H9 (cell line): ENCODE data around the gene RAB40C. TPM values are rescaled to one million over a fixed set of nuclear protein-coding genes. Genes with fewer than 3 reads are reported as not detected.

Source experiments
- DNase-seq: peaks from one replicate; pipeline ENCODE4 v3.0.0-alpha.2; 2017
- H2AFZ ChIP-seq: one replicate; pipeline ENCODE4 v1.6.1; 2013; ENCODE audit warnings: mild to moderate bottlenecking, low read length, control low read depth, moderate library complexity
- H2AK5ac ChIP-seq: 2 replicates; pipeline ENCODE4 v1.6.1; 2013; ENCODE audit warnings: low read length, control low read depth, mixed read lengths; ENCODE audit not compliant: insufficient read length
- H2BK120ac ChIP-seq: one replicate; pipeline ENCODE4 v1.6.1; 2013; ENCODE audit warnings: low read depth, mild to moderate bottlenecking, low read length, control low read depth, inconsistent platforms; ENCODE audit not compliant: poor library complexity, severe bottlenecking
- H2BK12ac ChIP-seq: 2 replicates; pipeline ENCODE4 v1.6.1; 2013; ENCODE audit warnings: low read length, control low read depth, mixed read lengths, low read depth; ENCODE audit not compliant: insufficient read length
- H2BK15ac ChIP-seq: 2 replicates; pipeline ENCODE4 v1.6.1; 2013; ENCODE audit warnings: low read depth, low read length, control low read depth
- H2BK20ac ChIP-seq: one replicate; pipeline ENCODE4 v1.6.1; 2013; ENCODE audit warnings: low read depth, mild to moderate bottlenecking, low read length, control low read depth, inconsistent platforms; ENCODE audit not compliant: poor library complexity, severe bottlenecking
- H2BK5ac ChIP-seq: 2 replicates; pipeline ENCODE4 v1.6.1; 2013; ENCODE audit warnings: low read length, control low read depth, mixed read lengths; ENCODE audit not compliant: insufficient read length
- H3K14ac ChIP-seq: 2 replicates; pipeline ENCODE4 v1.6.1; 2013; ENCODE audit warnings: low read length, control low read depth; ENCODE audit not compliant: insufficient read depth
- H3K18ac ChIP-seq: 2 replicates; pipeline ENCODE4 v1.6.1; 2013; ENCODE audit warnings: low read depth, mild to moderate bottlenecking, mixed read lengths, low read length, control low read depth; ENCODE audit not compliant: insufficient read length
- H3K23ac ChIP-seq: 2 replicates; pipeline ENCODE4 v1.6.1; 2013; ENCODE audit warnings: low read length, control low read depth, mixed read lengths, low read depth; ENCODE audit not compliant: insufficient read length
- H3K23me2 ChIP-seq: 2 replicates; pipeline ENCODE4 v1.6.1; 2013; ENCODE audit warnings: low read depth, mild to moderate bottlenecking, mixed read lengths, low read length, control low read depth; ENCODE audit not compliant: insufficient read length, poor library complexity, severe bottlenecking
- H3K27ac ChIP-seq: 2 replicates; pipeline ENCODE4 v1.5.1; 2013; ENCODE audit warnings: low read length, control low read depth, mixed read lengths, low read depth; ENCODE audit not compliant: insufficient read length
- H3K27me3 ChIP-seq: 2 replicates; pipeline ENCODE4 v1.6.1; 2013; ENCODE audit warnings: low read length, control low read depth, inconsistent platforms; ENCODE audit not compliant: insufficient read depth
- H3K4ac ChIP-seq: 2 replicates; pipeline ENCODE4 v1.6.1; 2013; ENCODE audit warnings: low read depth, mild to moderate bottlenecking, control low read depth, inconsistent platforms, low read length, moderate library complexity
- H3K4me1 ChIP-seq: 2 replicates; pipeline ENCODE4 v1.6.1; 2013; ENCODE audit warnings: low read length, control low read depth, inconsistent platforms; ENCODE audit not compliant: insufficient read depth
- H3K4me2 ChIP-seq: 2 replicates; pipeline ENCODE4 v1.6.1; 2013; ENCODE audit warnings: low read length, control low read depth, mixed read lengths; ENCODE audit not compliant: insufficient read length, insufficient read depth
- H3K56ac ChIP-seq: 2 replicates; pipeline ENCODE4 v1.6.1; 2013; ENCODE audit warnings: low read depth, mild to moderate bottlenecking, mixed read lengths, low read length, control low read depth; ENCODE audit not compliant: insufficient read length
- H3K79me1 ChIP-seq: 2 replicates; pipeline ENCODE4 v1.6.1; 2013; ENCODE audit warnings: low read depth, mild to moderate bottlenecking, moderate library complexity, low read length, control low read depth, inconsistent platforms; ENCODE audit not compliant: insufficient read depth, poor library complexity, severe bottlenecking
- H3K79me2 ChIP-seq: 2 replicates; pipeline ENCODE4 v1.6.1; 2013; ENCODE audit warnings: low read length, control low read depth, inconsistent platforms; ENCODE audit not compliant: insufficient read depth
- H3K9ac ChIP-seq: 2 replicates; pipeline ENCODE4 v1.6.1; 2013; ENCODE audit warnings: low read length, control low read depth, mixed read lengths; ENCODE audit not compliant: insufficient read length; ENCODE audit errors: extremely low read depth
- H3K9me3 ChIP-seq: one replicate; pipeline ENCODE4 v1.6.1; 2013; ENCODE audit warnings: low read depth, low read length, inconsistent platforms; ENCODE audit not compliant: control insufficient read depth
- H3T11ph ChIP-seq: one replicate; pipeline ENCODE4 v1.6.1; 2013; ENCODE audit warnings: mild to moderate bottlenecking, low read length, control low read depth, inconsistent platforms
- H4K20me1 ChIP-seq: one replicate; pipeline ENCODE4 v1.6.1; 2013; ENCODE audit not compliant: control insufficient read depth, insufficient read length, insufficient read depth
- H4K5ac ChIP-seq: 2 replicates; pipeline ENCODE4 v1.6.1; 2013; ENCODE audit warnings: low read depth, mild to moderate bottlenecking, mixed read lengths, low read length, control low read depth; ENCODE audit not compliant: insufficient read length
- H4K8ac ChIP-seq: replicated peaks from 2 replicates; pipeline ENCODE4 v1.6.1; 2013; ENCODE audit warnings: low read length, control low read depth, mixed read lengths, low read depth; ENCODE audit not compliant: insufficient read length
- H4K91ac ChIP-seq: 2 replicates; pipeline ENCODE4 v1.6.1; 2013; ENCODE audit warnings: low read depth, mild to moderate bottlenecking, moderate library complexity, mixed read lengths, low read length, control low read depth; ENCODE audit not compliant: insufficient read length
- H3K27ac Mint-ChIP-seq, 3 experiments: 2 replicates in 2 of 3; 3 replicates in 1 of 3; pipeline ENCODE4 v1.8.0; 2020 to 2021; ENCODE audit warnings: mixed read lengths in 3 of 3, mild to moderate bottlenecking in 1 of 3, moderate library complexity in 1 of 3
- H3K27me3 Mint-ChIP-seq: 2 replicates; pipeline ENCODE4 v1.8.0; 2021; ENCODE audit warnings: low read depth, mild to moderate bottlenecking, moderate library complexity, mixed read lengths
- H3K36me3 Mint-ChIP-seq, 3 experiments: 2 replicates in 2 of 3; 3 replicates in 1 of 3; pipeline ENCODE4 v1.8.0; 2020 to 2021; ENCODE audit warnings: low read depth in 3 of 3, mixed read lengths in 3 of 3; ENCODE audit not compliant: insufficient read depth in 1 of 3
- H3K4me1 Mint-ChIP-seq, 2 experiments: 2 replicates each; pipeline ENCODE4 v1.8.0; 2020; ENCODE audit warnings: mixed read lengths in 2 of 2
- H3K4me3 Mint-ChIP-seq, 2 experiments: 2 replicates in 1 of 2; 3 replicates in 1 of 2; pipeline ENCODE4 v1.8.0; 2020 to 2021; ENCODE audit warnings: mild to moderate bottlenecking in 2 of 2, mixed read lengths in 2 of 2, moderate library complexity in 1 of 2
- H3K9me3 Mint-ChIP-seq, 2 experiments: 2 replicates in 1 of 2; 3 replicates in 1 of 2; pipeline ENCODE4 v1.8.0; 2020; ENCODE audit warnings: mild to moderate bottlenecking in 2 of 2, mixed read lengths in 2 of 2, moderate library complexity in 1 of 2
- CTCF ChIP-seq: fragments of 200-600 bp; sonication (generic); conservative IDR thresholded peaks from 3 replicates; pipeline ENCODE4 v1.8.0; 2021; ENCODE audit warnings: antibody characterized with exemption, mild to moderate bottlenecking
- WGBS: extraction: QIAGEN DNeasy Blood & Tissue Kit; methylation state at CpG from one replicate; pipeline ENCODE4 v1.1.7; 2013; ENCODE audit warnings: missing lambda C conversion rate, low lambda C conversion rate, mixed read lengths; ENCODE audit not compliant: insufficient read length; ENCODE audit errors: extremely low coverage; 5-methylcytosine and 5-hydroxymethylcytosine counted together
- total RNA-seq: library from RNA; stranded (reverse); gene quantifications from 2 replicates; pipeline ENCODE4 v1.2.1, GENCODE V29; 2021

The RAB40C gene
- total RNA-seq, 1 experiment from 2014 or later = 19.1 TPM

GRCh38 chr16:671353-672131 lies 81.7 kb downstream of the RAB40C start:
- H3K56ac ChIP-seq = no peak overlapping the region
- no peak overlapping the region for H3K23ac ChIP-seq
- H3K9ac ChIP-seq = no peak overlapping the region
- H2BK15ac ChIP-seq = no peak overlapping the region
- H4K91ac ChIP-seq = no peak overlapping the region
- H3K4me2 ChIP-seq = no peak overlapping the region
- H2AFZ ChIP-seq = no peak overlapping the region
- H3K9me3 ChIP-seq = no peaks in the 10 kb centered on the region
- H2BK120ac ChIP-seq = no peak overlapping the region
- Mint-ChIP-seq H3K27me3 (peaks cover 3% of the 10 kb centered on the region; the same call in 1 of the 2 replicates), H3K36me3 (peaks cover 11 to 27% (median 27%) of the 10 kb centered on the region in 3 experiments; a peak in 6 of 7 replicates), H3K9me3 (no peaks in the 10 kb centered on the region), H3K4me3 (0 out of 5 replicates have a peak overlapping the region, but pooled peaks of 1 of the 2 experiments have one; percentile 24), H3K27ac (no peak overlapping the region), H3K4me1 (peaks cover 9% of the 10 kb centered on the region in 2 experiments)
- no peak overlapping the region for H2AK5ac ChIP-seq
- no peak overlapping the region for H2BK20ac ChIP-seq
- no peak overlapping the region for H3T11ph ChIP-seq
- H3K79me1 ChIP-seq = no peaks in the 10 kb centered on the region
- H4K20me1 ChIP-seq = no peaks in the 10 kb centered on the region
- no peak for DNase-seq
- no peaks in the 10 kb centered on the region for H3K27me3 ChIP-seq
- no peak for TF ChIP-seq CTCF
- no CpG with 5 or more reads among the region's 40 CpGs for WGBS
- H3K79me2 ChIP-seq = no peaks in the 10 kb centered on the region; the same call in 1 of the 2 replicates
- no peak overlapping the region for H3K4ac ChIP-seq
- H4K5ac ChIP-seq = no peak overlapping the region
- H2BK5ac ChIP-seq = no peak overlapping the region
- peaks cover 6% of the 10 kb centered on the region for H3K23me2 ChIP-seq
- H3K14ac ChIP-seq = no peak overlapping the region
- no peaks in the 10 kb centered on the region for H3K4me1 ChIP-seq
- no peak overlapping the region for H4K8ac ChIP-seq
- H3K18ac ChIP-seq = no peak overlapping the region
- no peak overlapping the region for H2BK12ac ChIP-seq
- H3K27ac ChIP-seq = no peak overlapping the region
